GM18505 (cell line): ENCODE measurements around the gene IRF4.

Experiments used
- ATAC-seq: cut with Tn5 transposase; IDR thresholded peaks from one replicate; pipeline ENCODE4 v1.9.1; 2021; ENCODE audit not compliant: unreplicated experiment
- POLR2A ChIP-seq: IDR thresholded peaks from 4 replicates; pipeline ENCODE4 v1.6.1; 2011; ENCODE audit warnings: borderline replicate concordance; ENCODE audit not compliant: insufficient read depth, insufficient read length; ENCODE audit errors: extremely low read depth

IRF4 gene

DNA sequence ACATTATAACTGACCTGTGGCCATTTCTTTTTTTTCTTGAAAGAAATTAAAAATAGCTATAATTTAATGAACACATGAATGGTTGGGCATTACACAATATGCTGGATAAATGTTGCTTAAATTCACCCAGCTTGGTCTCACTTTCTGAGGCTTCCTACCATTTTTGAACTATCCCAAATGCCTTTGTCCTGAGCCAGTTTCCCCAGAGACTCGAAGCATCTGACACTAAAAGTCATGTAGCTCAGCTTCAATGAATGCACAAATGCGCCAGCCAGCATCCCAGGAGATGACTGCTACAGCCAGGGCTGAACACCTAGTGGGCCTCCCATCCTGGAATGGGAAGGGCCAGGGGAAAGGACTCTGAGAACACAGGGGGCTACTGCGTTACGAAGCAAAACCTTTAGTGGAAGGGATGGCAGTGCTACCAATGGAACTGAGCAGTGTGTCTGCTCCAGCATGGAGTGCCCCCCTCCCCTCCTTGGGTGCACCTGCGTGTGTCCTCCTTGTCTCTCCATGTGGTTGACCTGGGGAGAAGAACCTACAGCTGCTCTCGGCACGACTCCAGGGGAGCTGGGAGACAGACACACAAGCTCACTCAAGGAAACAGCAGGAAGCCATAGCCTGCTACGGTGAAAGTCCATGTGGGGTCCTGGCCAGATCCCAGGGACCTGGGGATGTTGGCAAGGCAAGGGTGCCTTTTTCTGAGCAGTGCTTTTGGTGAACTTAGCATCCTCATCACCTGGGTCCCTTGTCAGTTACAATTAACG, 60.9 kb downstream of the IRF4 start:
- ATAC-seq, result no peak
- TF ChIP-seq POLR2A, result no peak

DNA sequence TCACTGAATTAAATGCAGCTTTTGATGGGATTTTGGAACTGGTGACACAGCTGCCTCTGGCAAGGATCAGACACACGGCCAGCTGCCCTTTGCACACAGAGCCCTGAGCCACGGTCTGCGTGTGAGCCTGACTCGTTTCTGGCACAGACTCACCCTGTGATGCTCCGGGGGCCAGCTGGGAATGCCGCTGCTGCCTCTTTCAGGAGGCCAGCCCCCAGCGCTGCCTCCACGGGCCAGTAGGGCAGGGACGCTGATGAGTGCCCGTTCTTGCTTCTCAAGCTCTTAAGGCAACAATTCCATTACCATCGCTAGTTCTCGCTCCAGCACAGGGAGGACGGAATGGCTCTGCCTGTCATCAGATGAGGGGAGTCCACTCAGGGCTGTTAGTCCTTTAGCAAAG, 61.6 kb downstream of the IRF4 start:
- ATAC-seq, result no peak
- no peak for TF ChIP-seq POLR2A

DNA sequence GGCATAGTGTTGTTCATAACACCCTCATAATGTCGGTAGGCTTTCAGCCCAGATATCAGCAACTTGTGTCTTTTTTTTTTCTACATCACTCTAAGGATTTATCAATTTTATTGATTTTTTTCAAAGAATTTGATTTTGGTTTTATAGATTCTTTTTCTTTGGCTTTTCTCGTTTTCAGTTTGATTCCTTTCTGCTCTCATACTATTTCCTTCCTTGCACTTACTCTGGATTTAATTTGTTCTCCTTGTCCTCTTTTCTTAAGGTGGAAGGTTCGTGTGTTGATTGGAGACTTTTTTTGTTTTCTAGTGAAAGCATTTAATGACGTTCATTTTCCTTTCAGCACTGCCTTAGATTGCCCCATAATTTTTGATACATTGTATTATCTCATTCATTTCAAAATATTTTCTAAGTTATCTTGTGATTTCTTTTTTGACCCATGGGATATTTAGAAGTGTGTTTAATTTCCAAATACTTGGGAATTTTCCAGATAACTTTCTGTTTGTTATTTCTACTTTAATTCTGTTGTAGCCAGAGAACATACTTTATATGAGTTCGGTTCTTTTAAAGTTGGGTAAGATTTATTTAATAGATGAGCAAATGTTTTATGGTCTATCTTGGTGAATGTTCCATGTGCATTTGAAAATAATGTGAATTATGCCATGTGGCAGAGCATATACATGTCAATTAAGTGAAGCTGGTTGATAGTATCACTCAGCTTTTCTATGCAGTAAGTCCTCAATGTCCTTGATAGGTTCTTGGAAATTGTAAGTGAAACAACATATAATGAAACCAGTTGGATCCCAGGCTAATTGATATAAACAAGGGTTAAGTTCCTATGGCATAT, 62.8 kb downstream of the IRF4 start:
- no peak for TF ChIP-seq POLR2A
- no peak for ATAC-seq

DNA sequence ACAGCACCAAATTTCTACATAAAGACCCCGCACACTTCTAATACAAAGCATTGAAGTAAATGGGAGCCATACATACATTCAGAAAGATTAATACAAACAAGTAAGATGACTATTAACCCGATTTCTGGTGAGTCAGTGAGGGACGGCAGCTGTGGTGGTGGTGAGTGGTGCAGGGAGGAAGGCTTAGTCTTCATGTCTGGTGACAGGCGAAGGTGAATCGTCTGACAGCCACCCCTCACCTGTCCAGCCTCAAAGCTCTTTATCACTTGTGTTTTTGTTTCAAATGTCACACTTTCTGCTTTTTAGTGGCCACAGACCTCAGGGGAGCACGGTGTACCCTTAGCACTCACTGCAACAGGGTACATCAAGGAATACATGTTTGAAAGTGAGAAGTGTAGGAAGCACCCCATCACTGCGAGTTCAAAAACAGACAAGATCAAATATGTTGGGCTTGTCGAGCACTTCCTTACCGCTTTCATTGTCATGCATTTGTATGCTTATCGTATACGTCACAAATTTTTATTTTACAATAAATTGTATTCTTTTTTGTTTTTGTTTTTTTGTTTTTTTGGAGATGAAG, 63.5 kb downstream of the IRF4 start:
- ATAC-seq, result no peak
- no peak for TF ChIP-seq POLR2A

DNA sequence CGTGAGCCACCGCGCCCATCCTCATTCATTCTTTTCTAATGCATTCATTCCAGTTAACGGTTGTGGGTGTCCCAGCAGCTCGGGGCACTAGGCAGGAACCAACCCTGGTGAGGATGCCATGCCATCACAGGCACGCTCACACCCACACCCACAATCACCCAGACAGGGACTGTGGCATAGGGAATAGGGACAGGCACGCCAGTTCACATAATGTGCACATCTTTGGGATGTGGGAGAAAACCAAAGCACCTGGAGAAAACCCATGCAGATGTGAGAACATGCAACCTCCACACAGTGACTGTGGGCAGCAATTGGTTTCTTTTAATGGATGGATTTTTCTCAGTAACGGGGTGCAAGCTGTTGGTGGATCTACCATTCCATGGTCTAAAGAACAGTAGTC, 64.3 kb downstream of the IRF4 start:
- no peak for ATAC-seq
- TF ChIP-seq POLR2A, result no peak

DNA sequence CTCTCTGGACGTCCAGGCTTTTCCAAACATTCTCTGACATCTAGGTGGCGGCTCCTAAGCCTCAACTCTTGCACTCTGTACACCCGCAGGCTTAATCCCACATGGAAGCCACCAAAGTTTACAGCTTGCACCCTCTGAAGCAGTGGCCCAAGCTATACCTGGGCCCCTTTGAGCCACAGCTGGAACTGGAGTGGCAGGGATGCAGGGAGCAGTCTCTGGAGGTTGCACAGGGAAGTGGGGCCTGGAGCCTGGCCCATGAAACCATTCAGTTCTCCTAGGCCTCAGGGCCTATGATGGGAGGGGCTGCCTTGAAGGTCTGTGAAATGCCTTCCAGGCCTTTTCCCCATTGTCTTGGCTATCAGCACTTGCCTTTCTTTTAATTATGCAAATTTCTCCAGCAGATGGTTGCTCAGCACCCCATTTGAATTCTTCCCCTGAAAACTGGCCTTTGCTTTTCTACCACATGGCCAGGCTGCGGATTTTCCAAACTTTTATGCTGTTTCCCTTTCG, 64.9 kb downstream of the IRF4 start:
- TF ChIP-seq POLR2A, result no peak
- no peak for ATAC-seq

DNA sequence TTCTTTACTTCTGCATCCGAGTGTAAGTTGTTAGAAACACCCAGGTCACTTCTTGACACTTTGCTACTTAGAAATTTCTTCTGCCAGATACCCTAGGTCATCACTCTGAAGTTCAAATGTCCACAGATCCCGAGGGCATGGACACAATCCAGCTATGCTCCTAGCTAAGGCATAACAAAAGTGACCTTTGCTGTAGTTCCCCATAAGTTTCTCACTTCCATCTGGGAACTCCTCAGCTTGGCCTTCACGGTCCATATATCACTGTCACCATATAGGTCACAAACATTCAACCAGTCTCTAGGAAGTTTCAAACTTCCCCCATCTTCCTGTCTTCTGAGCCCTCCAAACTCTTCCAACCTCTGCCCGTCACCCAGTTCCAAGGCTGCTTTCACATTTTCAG, 65.3 kb downstream of the IRF4 start:
- no peak for TF ChIP-seq POLR2A

More for the DNA sequence above, 65.3 kb downstream of the IRF4 start:
- no peak for ATAC-seq
